HG03432 (cell line): ENCODE measurements around the gene NAA38.
"Not testable (repeated sequence)": the region's sequence is repeated elsewhere in the genome, so short reads cannot be mapped to it uniquely, and the experiment has no call there.

ENCODE experiments used
- ATAC-seq: cut with Tn5 transposase; IDR thresholded peaks from one replicate; pipeline ENCODE4 v1.9.1; 2021; ENCODE audit warnings: mild to moderate bottlenecking, moderate library complexity; ENCODE audit not compliant: unreplicated experiment

NAA38 gene

DNA sequence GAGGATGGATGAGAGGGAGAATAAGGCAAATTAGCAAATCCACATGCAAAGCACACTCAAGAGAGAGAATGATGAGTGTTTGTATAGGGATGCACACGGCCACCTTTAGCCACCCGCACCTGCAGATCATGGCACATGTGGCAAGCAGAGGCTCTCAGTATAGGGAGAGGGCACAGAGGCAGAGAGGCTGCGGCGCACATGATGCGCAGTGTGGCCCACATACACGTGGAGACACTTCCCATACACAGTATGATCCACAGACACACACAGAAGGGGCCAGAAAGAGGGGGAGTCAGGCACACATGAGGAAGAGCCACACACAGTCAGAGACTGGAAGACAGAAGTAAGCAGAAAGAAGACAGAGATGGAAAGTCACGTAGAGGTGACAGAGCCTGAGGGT, 24.7 kb upstream of the NAA38 start:
- no peak for ATAC-seq

DNA sequence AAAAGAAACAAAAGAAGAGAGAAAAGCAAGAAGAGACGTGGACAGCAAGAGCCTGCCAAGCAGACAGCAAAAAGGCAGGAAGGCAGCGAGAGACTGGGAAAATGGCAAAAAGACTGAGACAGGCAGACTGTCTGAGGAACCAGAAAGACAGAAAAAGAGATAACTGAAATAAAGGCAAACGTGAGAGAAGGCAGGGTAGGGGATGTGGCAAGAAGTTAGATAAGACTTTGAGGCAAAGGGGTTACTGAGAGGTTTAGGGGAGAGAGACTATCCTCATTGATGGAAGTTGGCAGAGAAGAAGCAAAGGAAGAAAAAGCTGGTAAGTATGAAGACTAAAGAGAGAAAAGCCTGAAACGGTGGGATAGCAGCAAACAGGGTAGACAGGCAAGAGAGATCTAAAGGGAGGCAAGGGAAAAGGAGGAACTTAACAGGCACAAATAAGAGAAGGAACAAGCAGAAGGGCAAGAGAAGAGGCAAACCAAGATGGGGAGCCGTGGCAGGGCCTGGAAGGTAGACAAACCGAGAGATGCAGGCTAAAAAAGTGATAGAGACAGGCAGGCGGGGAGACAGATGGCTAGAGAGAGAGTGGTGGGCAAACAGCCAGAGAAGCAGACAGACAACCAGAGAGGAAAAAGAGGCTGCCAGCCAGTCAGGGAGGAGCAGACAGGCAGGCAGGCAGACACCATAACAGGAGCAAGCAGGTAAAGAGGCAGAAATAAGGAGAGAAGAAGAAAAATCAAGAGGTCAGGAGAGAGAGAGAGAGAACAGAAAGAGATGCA, 24.1 kb upstream of the NAA38 start:
- ATAC-seq: no peak

DNA sequence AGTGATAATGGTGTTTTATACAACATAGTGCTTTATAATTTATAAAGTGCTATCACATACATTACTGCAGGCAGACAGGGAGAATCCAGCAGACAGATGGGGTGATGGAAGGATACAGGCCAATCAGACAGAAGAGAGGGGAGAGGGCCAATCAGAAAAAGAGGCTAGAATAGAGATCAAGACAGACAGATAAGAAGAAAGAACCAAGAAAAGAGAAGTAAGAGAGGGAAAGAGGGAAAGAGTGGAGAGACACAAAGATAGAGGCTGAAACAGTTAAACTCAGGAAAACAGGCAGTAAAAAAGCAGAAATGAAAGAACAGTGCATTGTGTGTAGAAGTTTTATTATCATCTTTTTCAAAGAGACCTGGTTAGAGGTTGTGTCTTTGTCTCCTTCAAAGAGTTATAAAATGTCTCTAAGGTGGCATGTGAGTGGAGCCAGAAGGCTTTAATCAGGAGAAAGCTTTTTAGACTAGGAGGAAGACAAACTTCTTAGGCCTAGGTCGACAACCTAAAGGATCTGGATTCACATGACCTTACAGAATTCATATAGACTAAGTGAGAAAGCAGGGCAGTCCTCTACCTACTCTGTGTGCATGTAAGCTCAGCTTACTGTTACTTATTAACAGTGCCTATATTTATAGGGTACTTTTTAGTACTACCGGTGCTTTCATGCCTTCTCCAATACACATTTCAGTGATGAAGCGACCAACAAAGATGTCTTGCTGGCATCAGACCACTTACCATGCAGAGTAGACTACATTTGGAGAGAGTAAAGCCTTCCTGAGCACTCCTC, 22.9 kb upstream of the NAA38 start:
- ATAC-seq: no peak

DNA sequence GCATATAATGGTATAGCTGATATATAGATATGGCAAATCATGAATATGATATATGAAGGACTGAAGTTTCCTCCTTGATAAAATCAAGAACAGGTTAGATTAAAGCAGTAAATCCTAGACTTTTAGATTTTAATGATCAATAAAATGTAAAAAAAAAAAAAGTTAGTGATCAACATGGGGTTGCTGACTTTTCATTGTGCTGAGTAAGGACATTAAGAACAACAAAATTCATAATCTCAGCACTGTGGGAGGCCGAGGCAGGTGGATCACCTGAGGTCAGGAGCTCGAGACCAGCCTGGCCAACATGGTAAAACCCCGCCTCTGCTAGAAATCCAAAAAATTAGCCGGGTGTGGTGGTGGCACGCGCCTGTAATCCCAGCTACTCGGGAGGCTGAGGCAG, 20.9 kb upstream of the NAA38 start:
- ATAC-seq: no peak

DNA sequence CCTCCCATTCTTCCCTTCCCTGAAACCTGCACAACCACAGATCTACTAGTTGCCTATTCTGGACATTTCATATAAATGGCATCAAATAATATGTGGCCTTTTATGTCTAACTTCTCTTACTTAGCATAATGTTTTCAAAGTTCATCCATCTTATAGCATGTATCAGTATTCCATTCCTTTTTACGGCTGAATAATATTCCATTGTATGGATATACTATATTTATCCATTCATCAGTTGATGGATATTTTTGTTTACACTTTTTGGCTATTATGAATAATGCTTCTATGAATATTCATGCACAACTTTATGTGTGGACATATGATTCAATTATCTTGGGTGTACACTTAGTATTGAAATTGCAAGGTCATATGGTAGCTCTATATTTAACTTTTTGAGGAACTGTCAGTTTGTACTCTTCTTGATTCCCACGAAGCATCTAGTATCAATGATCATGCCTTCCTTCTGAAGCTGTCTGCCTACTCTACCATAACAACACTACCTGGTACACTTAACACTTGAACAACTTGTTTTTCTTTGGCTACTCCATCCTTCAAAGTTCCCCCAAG, 18.5 kb upstream of the NAA38 start:
- ATAC-seq: no peak

DNA sequence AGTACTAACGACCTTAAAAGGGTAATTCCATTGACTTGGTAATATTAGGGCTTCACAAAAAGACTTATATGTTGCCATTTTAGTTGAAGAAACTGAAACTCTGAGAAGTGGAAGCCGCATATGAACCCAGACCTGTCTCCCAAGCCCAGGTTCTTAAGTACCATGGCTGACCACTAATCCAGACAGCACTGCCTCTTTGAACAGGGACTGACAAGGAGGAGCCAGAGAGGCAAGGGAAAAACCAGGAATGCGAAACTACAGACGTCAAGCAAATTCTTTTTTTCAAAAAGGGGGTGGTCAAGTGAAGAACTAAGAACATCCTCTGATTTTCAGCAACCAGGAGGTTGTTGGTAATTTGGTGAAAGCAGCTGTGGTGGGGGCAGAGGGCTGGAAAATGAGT, 15.7 kb upstream of the NAA38 start:
- ATAC-seq: no peak

DNA sequence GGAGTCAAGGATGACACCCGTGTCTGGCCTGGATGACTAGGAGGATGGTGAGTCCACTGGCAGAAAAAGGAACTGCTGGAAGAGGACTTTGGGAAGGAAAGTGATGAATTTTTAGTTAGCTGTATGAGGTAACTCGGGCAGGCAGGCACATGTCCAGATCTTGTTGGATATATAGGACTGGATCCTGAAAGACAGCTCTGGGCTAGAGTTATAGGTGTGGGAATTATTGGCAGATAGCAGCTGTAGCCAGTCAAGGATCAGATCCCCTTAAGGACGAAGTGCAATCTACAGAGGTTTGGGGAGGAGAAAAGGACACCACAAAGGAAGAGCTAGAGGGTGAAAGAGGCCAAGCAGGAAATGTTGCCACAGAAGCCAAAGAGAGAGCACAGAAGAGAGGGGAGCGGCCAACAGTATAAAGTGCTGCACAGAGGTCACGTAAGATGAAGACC, 10.5 kb upstream of the NAA38 start:
- ATAC-seq: no peak

DNA sequence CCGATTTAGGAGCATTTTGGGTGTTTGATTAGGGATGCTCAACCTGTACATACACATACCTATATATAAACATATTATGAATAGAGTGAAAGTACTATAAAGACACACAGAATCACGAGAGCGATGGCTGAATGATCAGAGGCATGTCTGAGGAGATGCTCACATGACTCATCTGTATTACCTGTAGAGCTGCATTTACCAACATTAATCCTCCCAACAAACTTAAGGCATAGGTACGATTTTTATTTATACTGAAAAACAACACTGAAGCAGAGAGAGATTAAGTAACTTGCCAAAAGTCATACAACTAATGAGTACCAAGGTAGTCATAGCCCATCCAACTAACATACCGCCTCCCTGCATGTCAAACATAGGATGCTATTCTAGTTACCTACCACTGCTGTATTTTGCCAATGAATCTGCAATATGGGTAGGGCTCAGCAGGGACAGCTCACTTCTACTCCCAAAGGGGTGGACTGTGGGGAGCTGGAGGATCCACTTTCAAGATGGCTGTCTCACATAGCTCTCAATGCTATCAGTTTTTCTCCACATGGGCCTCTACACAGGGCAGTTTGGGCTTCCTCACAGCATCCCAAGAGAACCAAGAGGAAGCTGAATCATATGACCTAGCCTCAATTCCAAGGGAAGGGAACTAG, 7.8 kb upstream of the NAA38 start:
- no peak for ATAC-seq

DNA sequence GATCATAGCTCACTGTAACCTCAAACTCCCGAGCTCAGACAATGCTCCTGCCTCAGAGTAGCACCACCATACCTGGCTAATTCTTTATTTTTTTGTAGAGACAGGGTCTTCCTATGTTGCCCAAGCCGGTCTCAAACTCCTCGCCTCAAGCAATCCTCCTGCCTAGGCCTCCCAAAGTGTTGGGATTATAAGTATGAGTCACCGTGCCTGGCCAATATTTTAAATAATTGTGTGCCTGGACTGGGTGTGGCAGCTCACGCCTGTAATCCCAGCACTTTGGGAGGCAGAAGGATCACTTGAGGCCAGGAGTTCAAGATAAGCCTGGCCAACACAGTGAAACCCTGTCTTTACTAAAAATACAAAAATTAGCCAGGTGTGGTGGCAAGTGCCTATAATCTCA, 7.0 kb upstream of the NAA38 start:
- not testable (repeated sequence) for ATAC-seq

DNA sequence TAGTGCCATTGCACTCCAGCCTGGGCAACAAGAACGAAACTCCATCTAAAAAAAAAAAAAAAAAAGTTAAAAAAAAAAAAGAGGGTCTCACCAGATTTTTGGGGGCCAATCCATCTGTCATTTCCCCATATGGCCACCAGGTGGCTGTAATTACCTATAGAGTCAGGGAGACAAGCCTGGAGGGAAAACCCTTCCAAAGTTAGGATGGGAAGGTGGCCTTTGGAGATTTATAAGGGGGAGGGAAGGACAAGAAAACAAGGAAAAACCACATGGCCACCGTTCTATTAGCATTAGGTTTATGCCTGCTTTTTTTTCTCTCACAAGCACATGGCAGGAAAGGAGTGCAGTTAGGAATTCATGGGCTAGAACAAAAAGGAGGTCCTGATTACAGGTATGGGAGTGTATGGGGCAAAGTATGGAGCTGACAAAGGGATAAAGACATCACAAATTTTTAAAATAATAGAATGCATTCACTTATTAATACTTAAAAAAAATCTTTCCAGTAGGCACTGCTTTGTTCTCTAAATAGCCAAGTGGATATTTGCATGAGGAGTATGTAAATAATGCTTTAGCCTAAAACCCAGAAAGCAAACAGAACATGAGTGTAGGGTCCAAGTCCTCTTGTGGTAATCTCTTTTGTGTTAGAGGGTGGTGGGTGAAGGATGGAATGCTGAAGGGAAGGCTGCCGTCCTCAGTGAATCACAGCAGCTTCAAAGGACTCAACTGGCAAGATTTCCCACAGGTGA, 5.5 kb upstream of the NAA38 start:
- no peak for ATAC-seq

DNA sequence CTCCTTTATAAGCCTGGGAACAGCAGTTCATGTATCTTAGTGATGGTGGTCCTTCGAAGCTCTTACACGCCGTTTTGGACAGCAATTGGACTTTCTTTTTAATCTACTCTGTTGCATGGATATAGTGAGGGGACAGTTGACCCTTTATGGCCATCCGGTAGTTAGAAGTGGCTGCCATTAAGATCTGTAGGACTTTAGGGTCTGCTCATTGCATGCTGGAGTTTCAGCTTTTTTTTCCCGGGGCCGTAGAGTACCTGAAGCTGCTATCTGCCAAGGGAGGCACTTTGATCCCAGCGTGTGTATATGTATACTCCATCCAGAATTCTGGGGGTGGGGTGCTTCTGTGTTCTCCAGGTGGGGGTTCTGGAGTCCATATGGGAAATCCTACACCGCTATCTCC, 1.7 kb upstream of the NAA38 start:
- ATAC-seq: no peak

DNA sequence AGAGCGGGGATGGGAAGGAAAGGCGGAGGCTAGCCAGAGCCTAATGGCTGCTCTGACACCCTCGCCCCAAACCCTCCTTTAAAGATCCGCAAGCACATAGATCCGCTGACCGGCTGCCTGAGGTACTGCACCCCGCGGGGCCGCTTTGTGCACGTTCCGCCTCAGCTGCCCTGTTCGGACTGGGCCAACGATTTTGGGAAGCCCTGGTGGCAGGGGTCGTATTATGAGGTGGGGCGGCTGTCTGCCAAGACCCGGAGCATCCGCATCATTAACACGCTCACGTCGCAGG, 1.1 kb upstream of the NAA38 start:
- ATAC-seq: no peak

DNA sequence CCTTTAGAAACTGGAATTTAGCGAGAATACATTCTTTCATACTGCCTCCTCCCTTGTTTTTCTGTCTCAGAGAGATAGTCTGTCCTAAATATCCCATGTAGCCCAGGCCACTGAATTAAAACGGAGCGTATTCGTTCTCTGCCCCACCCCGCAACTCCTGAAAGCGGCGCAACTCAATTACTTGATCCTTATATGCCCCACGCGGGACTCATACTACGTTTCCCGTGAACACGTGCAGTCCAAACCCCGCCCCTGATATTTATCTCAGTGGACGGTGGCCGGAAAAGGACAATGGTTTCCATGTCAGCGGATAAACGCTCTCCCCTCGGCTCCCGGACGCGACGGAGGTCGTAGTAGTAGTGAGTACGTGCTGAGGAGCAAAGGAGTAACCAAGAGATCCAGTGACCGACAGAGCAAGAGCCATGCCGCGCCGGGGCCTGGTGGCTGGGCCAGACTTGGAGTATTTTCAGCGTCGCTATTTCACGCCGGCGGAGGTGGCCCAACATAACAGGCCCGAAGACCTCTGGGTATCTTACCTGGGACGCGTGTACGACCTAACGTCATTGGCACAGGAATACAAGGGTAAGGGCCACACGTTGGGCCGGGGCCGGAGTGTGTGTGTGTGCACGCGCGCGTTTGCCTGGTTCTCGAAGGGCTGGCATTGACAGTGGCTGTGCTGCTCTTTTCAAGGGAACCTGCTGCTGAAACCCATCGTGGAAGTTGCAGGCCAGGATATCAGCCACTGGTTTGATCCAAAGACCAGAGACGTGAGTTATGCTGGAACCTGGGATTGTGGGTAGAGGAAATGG, 558 bp upstream of the NAA38 start, which contains the start of gene CYB5D1:
CYB5D1 (plus strand) TSS at position 291 of the 809 bp plus-strand sequence; CDS start at position 423, 132 bp downstream.
- ATAC-seq: peak; percentile 31

DNA sequence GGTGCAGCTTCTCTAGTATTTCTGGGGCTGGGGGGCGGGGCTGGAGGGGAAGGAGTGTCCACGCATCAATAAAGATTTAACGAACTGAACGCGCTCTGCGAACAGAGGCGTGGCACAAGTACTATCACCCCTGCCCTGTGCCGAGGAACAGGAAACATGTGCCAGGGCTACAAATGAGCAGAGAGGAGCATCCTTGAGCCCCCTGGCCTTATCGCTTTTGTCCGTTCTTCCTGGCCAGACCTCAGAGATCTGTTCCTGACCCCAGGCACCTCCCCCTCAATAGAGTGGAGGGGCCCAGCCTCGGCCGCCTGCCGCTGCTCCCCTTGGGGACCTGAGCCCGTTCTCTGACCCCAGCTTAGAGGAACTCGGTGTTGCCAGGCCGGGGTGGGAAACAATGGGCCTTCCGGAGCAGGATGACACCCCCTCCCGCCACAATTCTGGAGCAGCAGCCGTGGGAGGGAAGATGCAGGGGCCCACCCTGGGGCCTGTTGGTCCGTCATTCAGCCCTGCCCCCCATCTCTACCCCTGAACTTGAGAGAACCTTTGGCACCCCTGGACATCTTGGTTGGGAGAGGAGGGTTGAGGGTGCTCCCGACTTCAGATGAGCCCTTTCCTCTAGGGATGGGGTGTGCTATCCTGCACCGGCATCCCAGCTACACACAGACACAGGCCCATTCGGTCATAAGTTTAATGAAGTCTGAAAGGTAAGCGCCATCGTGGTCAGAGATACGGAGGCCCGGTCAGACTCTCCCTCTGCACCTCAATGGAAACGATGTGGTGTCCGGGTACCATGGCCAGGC, 1.1 kb downstream of the NAA38 start:
- no peak for ATAC-seq

DNA sequence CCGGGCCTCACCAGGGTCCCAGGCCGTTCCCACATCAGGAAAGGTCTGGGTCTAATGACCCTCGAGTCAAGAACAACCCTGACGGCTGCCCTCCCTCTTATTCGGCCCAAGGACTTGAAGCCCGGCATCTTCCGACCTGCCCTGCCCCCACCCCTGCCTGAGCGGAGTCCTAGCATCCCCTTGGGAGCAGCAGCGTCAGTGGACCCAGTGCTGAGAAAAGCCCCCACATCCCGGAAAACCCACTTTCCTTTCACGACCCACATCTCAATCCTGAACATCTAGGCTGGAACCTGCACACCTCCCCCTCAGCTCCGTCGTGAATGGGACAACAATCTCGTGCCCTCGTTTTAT, 1.7 kb downstream of the NAA38 start:
- ATAC-seq: no peak

DNA sequence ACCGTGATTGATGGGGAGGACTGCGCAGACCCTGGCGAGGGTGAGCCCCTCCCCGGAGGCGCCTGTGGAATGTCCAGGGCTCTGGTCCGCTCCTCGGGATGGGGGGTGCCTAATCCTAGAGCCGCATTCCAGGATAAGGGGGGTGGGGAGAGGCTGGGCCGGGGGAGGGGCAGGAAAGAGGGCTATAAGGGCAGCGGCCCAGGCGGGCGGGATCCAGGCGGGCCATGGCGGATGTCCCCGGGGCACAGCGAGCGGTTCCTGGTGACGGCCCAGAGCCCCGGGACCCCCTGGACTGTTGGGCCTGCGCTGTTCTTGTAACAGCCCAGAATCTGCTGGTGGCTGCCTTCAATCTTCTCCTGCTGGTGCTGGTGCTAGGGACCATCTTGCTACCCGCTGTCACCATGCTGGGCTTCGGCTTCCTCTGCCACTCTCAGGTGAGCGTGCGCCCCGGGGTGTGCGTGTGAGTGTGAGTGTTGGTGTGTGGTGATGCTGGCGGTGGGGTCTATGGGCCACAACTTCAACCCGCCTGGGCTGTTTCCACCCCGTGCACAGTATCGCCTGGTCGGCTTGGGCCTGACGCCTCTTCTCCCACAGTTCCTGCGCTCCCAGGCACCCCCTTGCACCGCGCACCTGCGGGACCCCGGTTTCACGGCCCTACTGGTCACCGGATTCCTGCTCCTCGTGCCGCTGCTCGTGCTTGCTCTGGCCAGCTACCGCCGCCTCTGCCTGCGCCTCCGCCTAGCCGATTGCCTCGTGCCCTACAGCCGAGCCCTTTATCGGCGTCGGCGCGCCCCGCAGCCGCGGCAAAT, 2.3 kb downstream of the NAA38 start, which contains the start of gene TMEM88:
TMEM88 (plus strand) TSS at position 216 of the 809 bp plus-strand sequence; CDS start at position 225, 9 bp downstream.
- ATAC-seq: no peak

DNA sequence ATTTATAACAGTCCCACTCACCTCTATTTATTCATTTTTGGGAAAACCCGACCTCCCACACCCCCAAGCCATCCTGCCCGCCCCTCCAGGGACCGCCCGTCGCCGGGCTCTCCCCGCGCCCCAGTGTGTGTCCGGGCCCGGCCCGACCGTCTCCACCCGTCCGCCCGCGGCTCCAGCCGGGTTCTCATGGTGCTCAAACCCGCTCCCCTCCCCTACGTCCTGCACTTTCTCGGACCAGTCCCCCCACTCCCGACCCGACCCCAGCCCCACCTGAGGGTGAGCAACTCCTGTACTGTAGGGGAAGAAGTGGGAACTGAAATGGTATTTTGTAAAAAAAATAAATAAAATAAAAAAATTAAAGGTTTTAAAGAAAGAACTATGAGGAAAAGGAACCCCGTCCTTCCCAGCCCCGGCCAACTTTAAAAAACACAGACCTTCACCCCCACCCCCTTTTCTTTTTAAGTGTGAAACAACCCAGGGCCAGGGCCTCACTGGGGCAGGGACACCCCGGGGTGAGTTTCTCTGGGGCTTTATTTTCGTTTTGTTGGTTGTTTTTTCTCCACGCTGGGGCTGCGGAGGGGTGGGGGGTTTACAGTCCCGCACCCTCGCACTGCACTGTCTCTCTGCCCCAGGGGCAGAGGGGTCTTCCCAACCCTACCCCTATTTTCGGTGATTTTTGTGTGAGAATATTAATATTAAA, 3.1 kb downstream of the NAA38 start:
- ATAC-seq: no peak

DNA sequence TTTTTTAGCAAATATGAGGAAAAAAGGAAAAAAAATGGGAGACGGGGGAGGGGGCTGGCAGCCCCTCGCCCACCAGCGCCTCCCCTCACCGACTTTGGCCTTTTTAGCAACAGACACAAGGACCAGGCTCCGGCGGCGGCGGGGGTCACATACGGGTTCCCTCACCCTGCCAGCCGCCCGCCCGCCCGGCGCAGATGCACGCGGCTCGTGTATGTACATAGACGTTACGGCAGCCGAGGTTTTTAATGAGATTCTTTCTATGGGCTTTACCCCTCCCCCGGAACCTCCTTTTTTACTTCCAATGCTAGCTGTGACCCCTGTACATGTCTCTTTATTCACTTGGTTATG, 3.7 kb downstream of the NAA38 start:
- ATAC-seq: no peak
